ENCODE results near the gene PYGM.

DNA sequence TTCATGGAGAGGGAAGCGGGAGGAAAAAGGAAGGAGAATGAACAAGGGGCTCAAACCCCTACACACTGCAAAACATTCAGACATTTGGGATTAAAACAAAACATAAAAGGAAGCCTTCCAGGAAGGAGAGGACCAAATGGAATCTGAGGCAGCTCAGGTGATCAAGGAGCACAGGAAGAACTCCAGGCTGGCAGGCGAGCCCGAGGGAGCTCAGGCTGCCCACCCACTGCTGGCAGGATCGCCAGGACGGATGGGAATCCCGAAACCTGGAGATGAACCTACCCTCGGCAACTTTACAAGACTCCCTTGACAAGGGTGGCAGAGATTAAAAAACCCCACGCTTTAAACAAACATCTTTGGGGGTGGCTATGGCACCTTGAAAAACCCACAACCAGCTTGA, 5.0 kb upstream of the PYGM start:
- TF ChIP-seq POLR2A (IDR thresholded peaks at IDR 0.05), result no peak
- TF ChIP-seq, protein P1, sequence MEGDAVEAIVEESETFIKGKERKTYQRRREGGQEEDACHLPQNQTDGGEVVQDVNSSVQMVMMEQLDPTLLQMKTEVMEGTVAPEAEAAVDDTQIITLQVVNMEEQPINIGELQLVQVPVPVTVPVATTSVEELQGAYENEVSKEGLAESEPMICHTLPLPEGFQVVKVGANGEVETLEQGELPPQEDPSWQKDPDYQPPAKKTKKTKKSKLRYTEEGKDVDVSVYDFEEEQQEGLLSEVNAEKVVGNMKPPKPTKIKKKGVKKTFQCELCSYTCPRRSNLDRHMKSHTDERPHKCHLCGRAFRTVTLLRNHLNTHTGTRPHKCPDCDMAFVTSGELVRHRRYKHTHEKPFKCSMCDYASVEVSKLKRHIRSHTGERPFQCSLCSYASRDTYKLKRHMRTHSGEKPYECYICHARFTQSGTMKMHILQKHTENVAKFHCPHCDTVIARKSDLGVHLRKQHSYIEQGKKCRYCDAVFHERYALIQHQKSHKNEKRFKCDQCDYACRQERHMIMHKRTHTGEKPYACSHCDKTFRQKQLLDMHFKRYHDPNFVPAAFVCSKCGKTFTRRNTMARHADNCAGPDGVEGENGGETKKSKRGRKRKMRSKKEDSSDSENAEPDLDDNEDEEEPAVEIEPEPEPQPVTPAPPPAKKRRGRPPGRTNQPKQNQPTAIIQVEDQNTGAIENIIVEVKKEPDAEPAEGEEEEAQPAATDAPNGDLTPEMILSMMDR (IDR thresholded peaks at IDR 0.05), result no peak
